ENCODE measurements around the gene TIMM8A. TPM values are rescaled to one million over a fixed set of nuclear protein-coding genes. Genes with fewer than 3 reads are reported as not detected.

TIMM8A gene, protein sequence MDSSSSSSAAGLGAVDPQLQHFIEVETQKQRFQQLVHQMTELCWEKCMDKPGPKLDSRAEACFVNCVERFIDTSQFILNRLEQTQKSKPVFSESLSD
- 27.5 TPM for polyA plus RNA-seq (2012; ENCODE audit: insufficient read depth, insufficient read length, low read depth)

DNA sequence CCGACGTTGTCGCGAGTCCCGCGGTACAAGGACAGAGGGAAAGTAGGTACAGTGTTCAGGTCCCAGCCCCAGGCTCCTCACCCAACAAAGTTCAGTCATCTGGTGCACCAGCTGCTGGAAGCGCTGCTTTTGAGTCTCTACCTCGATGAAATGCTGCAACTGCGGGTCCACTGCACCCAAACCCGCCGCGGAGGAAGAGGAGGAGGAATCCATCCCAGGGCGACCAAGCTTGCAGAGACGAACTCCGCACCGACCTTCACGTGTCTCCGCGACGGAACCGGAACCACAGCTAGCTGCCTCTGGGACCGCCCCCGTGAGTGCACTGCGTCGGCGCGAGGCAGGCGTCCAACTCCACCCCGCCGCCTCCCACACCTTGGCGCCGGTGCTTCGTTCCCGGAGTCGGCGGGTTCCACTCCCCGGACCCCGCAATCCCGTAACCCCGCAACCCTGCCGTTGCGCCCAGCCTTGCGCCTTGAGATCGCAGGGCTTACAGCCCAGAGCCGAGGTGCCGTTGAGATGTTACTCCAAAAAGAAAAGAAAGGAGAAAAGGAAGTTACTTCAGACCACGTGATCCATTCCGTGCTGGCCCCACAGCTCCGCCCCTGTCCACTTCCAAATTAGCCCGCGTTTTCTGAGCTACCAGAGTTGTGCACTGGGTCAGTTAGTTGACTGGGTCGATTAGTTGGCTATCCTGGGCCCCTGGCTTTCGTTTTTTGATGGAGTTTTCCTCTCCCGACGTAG lies at the start of gene TIMM8A:
Gene TIMM8A, minus strand, starts transcription at position 291 of the 741 bp plus-strand sequence. Its CDS starts 78 bp downstream, at position 213.
- peak within 1 kb of the TSS; percentile 87 for H3K4me3 ChIP-seq (ENCODE audit: low read depth, low read length)
- TF ChIP-seq, protein P1, sequence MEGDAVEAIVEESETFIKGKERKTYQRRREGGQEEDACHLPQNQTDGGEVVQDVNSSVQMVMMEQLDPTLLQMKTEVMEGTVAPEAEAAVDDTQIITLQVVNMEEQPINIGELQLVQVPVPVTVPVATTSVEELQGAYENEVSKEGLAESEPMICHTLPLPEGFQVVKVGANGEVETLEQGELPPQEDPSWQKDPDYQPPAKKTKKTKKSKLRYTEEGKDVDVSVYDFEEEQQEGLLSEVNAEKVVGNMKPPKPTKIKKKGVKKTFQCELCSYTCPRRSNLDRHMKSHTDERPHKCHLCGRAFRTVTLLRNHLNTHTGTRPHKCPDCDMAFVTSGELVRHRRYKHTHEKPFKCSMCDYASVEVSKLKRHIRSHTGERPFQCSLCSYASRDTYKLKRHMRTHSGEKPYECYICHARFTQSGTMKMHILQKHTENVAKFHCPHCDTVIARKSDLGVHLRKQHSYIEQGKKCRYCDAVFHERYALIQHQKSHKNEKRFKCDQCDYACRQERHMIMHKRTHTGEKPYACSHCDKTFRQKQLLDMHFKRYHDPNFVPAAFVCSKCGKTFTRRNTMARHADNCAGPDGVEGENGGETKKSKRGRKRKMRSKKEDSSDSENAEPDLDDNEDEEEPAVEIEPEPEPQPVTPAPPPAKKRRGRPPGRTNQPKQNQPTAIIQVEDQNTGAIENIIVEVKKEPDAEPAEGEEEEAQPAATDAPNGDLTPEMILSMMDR (IDR thresholded peaks at IDR 0.05; ENCODE audit: low read depth, low read length), result no peak
- peak; percentile 79 for DNase-seq
- no peaks in the 10 kb centered on the region for H3K27me3 ChIP-seq
- peaks cover 2% of the 10 kb centered on the region; the same call in 1 of the 2 replicates for H3K36me3 ChIP-seq
- H3K9me3 ChIP-seq, result no peaks in the 10 kb centered on the region
- no peaks in the 10 kb centered on the region for H3K4me1 ChIP-seq

DNA sequence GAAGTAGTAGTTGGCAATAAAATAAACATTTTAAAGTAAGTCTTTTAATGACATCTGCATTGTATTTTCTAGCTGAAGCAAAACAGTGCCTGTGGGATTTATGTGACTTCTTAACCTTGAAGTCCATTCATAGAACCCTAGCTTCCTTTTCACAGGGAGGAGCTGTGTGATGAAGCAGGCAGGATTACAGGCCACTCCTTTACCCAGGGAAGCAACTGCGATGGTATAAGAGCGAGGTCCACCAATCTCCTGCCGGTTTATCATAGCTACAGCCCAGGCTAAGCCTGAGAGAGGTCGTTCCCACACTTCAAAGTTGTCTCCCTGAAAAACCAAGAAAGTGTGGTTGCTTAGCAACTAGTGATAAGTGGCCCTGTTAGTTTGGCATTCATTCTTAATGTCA lies 49.2 kb upstream of the TIMM8A start:
- Histone ChIP-seq H3K4me1 (no peaks in the 10 kb centered on the region), H3K9me3 (no peaks in the 10 kb centered on the region), H3K36me3 (peaks cover 20% of the 10 kb centered on the region), H3K27me3 (no peaks in the 10 kb centered on the region), H3K4me3 (ENCODE audit: low read depth, low read length) (no peak overlapping the region)
- TF ChIP-seq, protein P1 (IDR thresholded peaks at IDR 0.05; ENCODE audit: low read depth, low read length), result no peak
- no peak for DNase-seq

DNA sequence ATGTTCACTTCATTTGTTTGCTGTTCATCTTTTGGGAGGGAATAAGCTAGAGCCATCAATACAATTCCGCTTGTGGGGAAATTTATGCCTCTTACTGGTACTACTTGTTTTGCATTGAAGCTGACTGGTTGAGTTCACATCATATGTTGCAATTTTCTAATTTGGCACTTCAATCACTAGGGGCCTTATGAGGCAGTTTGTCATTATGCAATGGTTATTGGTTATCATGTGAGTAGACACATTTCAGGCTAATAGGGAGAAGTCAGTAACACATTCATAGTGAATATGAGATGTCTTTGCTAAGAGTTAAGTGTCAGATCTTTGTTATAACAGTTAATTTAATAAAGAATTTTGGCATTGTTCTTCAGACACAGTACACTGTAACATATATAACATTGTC lies 47.2 kb upstream of the TIMM8A start:
- no peak for DNase-seq
- Histone ChIP-seq H3K4me3 (ENCODE audit: low read depth, low read length) (no peak overlapping the region), H3K27me3 (no peaks in the 10 kb centered on the region), H3K4me1 (no peaks in the 10 kb centered on the region), H3K9me3 (no peaks in the 10 kb centered on the region), H3K36me3 (peaks cover 36% of the 10 kb centered on the region)
- TF ChIP-seq, protein P1 (IDR thresholded peaks at IDR 0.05; ENCODE audit: low read depth, low read length), result no peak

DNA sequence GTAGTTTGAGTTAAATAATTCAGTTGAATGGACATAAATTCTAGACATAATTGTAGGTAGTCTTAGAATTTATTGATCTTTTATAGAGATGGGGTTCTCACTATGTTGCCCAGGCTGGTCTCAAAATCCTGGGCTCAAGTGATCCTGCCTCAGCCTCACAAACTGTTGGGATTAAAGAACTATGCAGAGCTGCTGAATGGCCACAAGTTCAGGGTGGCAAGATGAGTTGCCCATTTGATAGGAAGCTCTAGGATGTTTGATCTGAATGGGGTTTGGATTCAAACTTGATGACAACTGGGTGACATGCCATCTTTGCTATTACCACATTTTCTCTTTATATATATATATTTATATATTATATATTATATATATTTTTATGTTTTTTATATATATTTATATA lies 45.8 kb upstream of the TIMM8A start:
- Histone ChIP-seq H3K9me3 (no peaks in the 10 kb centered on the region), H3K4me3 (ENCODE audit: low read depth, low read length) (no peak overlapping the region), H3K4me1 (no peaks in the 10 kb centered on the region), H3K36me3 (peaks cover 36% of the 10 kb centered on the region), H3K27me3 (no peaks in the 10 kb centered on the region)
- DNase-seq, result no peak
- TF ChIP-seq, protein P1 (IDR thresholded peaks at IDR 0.05; ENCODE audit: low read depth, low read length), result no peak

DNA sequence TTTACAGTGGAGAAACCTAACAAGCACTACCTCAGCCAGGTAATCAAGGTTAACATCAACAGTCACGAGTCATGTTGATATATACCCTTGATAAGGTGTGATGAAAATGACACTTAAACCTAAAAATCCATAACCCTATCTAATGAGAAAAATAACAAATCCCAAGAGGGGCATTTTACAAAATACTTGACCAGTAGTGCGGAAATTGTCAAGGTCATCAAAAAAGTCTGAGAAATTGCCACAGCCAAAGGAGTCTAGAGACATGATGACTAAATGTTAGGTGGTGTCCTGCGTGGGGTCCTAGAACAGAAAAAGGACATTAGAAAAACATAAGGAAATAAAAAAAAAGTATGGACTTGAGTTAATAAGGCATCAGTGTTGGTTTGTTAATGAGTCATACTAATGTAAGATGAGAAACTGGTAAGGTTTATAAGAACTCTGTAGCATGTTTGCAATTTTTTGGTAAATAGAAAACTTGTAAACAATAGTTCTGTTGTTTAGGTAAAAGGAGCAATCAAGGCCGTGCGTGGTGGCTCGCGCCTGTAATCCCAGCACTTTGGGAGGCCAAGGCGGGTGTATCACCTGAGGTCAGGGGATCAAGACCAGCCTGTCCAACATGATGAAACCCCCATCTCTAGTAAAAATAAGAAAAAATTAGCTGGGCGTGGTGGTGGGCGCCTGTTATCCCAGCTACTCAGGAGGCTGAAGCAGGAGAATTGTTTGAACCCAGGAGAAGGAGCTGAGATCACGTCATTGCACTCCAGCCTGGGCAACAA lies 45.2 kb upstream of the TIMM8A start:
- Histone ChIP-seq H3K4me3 (ENCODE audit: low read depth, low read length) (no peak overlapping the region), H3K9me3 (no peaks in the 10 kb centered on the region), H3K36me3 (peaks cover 36% of the 10 kb centered on the region), H3K27me3 (no peaks in the 10 kb centered on the region), H3K4me1 (no peaks in the 10 kb centered on the region)
- TF ChIP-seq, protein P1 (IDR thresholded peaks at IDR 0.05; ENCODE audit: low read depth, low read length), result no peak
- DNase-seq, result no peak

Data from BE2C (cell line).